H1 (cell line): Measurements from ENCODE around the gene SPEF2. TPM values are rescaled to one million over a fixed set of nuclear protein-coding genes. Genes with fewer than 3 reads are reported as not detected.

ENCODE experiments used
- CTCF ChIA-PET: fragments of 300-600 bp; sonication (Branson Sonifier 250); formaldehyde crosslinking; loops from one replicate; lab custom pipeline; 2021; ENCODE audit not compliant: partially characterized antibody; lab: Charles Lee
- POLR2A ChIA-PET: fragments of 300-600 bp; sonication (Branson Sonifier 250); formaldehyde crosslinking; loops from one replicate; lab custom pipeline; 2021; ENCODE audit warnings: inconsistent platforms; ENCODE audit not compliant: partially characterized antibody; lab: Charles Lee
- DNase-seq, 2 experiments: peaks; one replicate each; pipeline versions ENCODE4 v3.0.0 to v3.0.0-alpha.2; 2010 to 2022; ENCODE audit warnings: low spot score in 2 of 2, low read depth in 1 of 2, mixed read lengths in 1 of 2
- FAIRE-seq: peaks from 2 replicates; lab custom pipeline; 2011; peaks lifted over from hg19 to GRCh38; lab: Jason Lieb, UNC
- H2AFZ ChIP-seq: 2 replicates; pipeline ENCODE4 v1.8.1; 2012; ENCODE audit warnings: low read length, inconsistent platforms
- H2AK5ac ChIP-seq: 2 replicates; pipeline ENCODE4 v1.6.1; 2013; ENCODE audit warnings: low read depth, low read length
- H2BK120ac ChIP-seq: replicated peaks from 2 replicates; pipeline ENCODE3; 2013; ENCODE audit warnings: low read depth, low read length, inconsistent platforms
- H2BK12ac ChIP-seq: 2 replicates; pipeline ENCODE4 v1.6.1; 2013; ENCODE audit warnings: low read depth, low read length
- H2BK15ac ChIP-seq: 2 replicates; pipeline ENCODE4 v1.6.1; 2013; ENCODE audit warnings: low read length
- H2BK20ac ChIP-seq: 2 replicates; pipeline ENCODE4 v1.6.1; 2013; ENCODE audit warnings: low read length
- H2BK5ac ChIP-seq: 2 replicates; pipeline ENCODE4 v1.6.1; 2013; ENCODE audit warnings: low read depth, low read length
- H3K14ac ChIP-seq: 2 replicates; pipeline ENCODE4 v1.6.1; 2013; ENCODE audit warnings: inconsistent platforms; ENCODE audit not compliant: insufficient read length
- H3K18ac ChIP-seq: 2 replicates; pipeline ENCODE4 v1.6.1; 2013; ENCODE audit warnings: low read length; ENCODE audit errors: extremely low read depth
- H3K23ac ChIP-seq: 2 replicates; pipeline ENCODE4 v1.6.1; 2013; ENCODE audit warnings: inconsistent platforms; ENCODE audit not compliant: insufficient read length
- H3K23me2 ChIP-seq: 2 replicates; pipeline ENCODE4 v1.6.1; 2013; ENCODE audit warnings: low read depth, low read length
- H3K27ac ChIP-seq: 2 replicates; pipeline ENCODE4 v1.6.1; 2011; ENCODE audit warnings: low read depth, low read length, inconsistent platforms
- H3K27me3 ChIP-seq, 4 experiments: replicated peaks in 1 of 4; 1 replicate in 1 of 4; 2 replicates in 3 of 4; pipeline versions ENCODE4 v1.6.1 to v1.8.1; 2011 to 2013; ENCODE audit warnings: low read length in 3 of 4, mild to moderate bottlenecking in 3 of 4, inconsistent platforms in 2 of 4, mixed read lengths in 2 of 4, moderate library complexity in 1 of 4; ENCODE audit not compliant: control insufficient read depth in 3 of 4, insufficient read depth in 3 of 4; ENCODE audit errors: extremely low read depth in 1 of 4
- H3K36me3 ChIP-seq, 4 experiments: 2 replicates each; pipeline versions ENCODE4 v1.6.1 to v1.8.1; 2011 to 2013; ENCODE audit warnings: mild to moderate bottlenecking in 4 of 4, low read length in 3 of 4, moderate library complexity in 2 of 4, control low read depth in 1 of 4, inconsistent platforms in 1 of 4; ENCODE audit not compliant: insufficient read depth in 4 of 4, control insufficient read depth in 2 of 4
- H3K4ac ChIP-seq: replicated peaks from 2 replicates; pipeline ENCODE3; 2013; ENCODE audit warnings: low read length, low read depth, mixed read lengths, inconsistent platforms; ENCODE audit not compliant: insufficient read length
- H3K4me1 ChIP-seq, 4 experiments: replicated peaks in 1 of 4; 1 replicate in 1 of 4; 2 replicates in 3 of 4; pipeline versions ENCODE4 v1.6.1 to v1.8.1; 2011 to 2013; ENCODE audit warnings: low read length in 3 of 4, inconsistent platforms in 2 of 4, mixed read lengths in 1 of 4; ENCODE audit not compliant: insufficient read depth in 4 of 4, control insufficient read depth in 3 of 4
- H3K4me2 ChIP-seq, 2 experiments: 2 replicates each; pipeline versions ENCODE4 v1.6.1 to v1.8.1; 2011 to 2013; ENCODE audit warnings: low read depth in 2 of 2, low read length in 2 of 2, control low read depth in 1 of 2, inconsistent platforms in 1 of 2, mild to moderate bottlenecking in 1 of 2; ENCODE audit not compliant: insufficient read depth in 1 of 2
- H3K4me3 ChIP-seq, 4 experiments: fragments of 200-600, 300-600 bp in 1 of 4; sonication (generic), shearing (Covaris generic), sonication (Bioruptor Twin) in 1 of 4; 2 replicates each; pipeline versions ENCODE4 v1.5.1 to v1.8.1; 2011 to 2016; ENCODE audit warnings: low read length in 4 of 4, low read depth in 3 of 4, control low read depth in 2 of 4, inconsistent platforms in 2 of 4, mild to moderate bottlenecking in 2 of 4, mixed read lengths in 1 of 4, moderate library complexity in 1 of 4; ENCODE audit not compliant: insufficient read depth in 2 of 4; ENCODE audit errors: extremely low read depth in 1 of 4
- H3K56ac ChIP-seq: replicated peaks from 2 replicates; pipeline ENCODE3; 2013; ENCODE audit warnings: low read depth, mild to moderate bottlenecking, mixed read lengths, low read length, inconsistent platforms; ENCODE audit not compliant: insufficient read length
- H3K79me1 ChIP-seq: 2 replicates; pipeline ENCODE4 v1.6.1; 2013; ENCODE audit warnings: low read depth, low read length, control low read depth
- H3K79me2 ChIP-seq, 2 experiments: 2 replicates each; pipeline versions ENCODE4 v1.6.1 to v1.8.1; 2012 to 2013; ENCODE audit warnings: low read length in 2 of 2, mild to moderate bottlenecking in 2 of 2, inconsistent platforms in 1 of 2; ENCODE audit not compliant: insufficient read depth in 2 of 2, control insufficient read depth in 1 of 2
- H3K9ac ChIP-seq, 4 experiments: replicated peaks in 1 of 4; 1 replicate in 1 of 4; 2 replicates in 3 of 4; pipeline versions ENCODE4 v1.6.1 to v1.8.1; 2011 to 2013; ENCODE audit warnings: low read depth in 3 of 4, low read length in 3 of 4, control low read depth in 2 of 4, mild to moderate bottlenecking in 2 of 4, moderate library complexity in 2 of 4, inconsistent platforms in 1 of 4; ENCODE audit errors: extremely low read depth in 1 of 4
- H3K9me3 ChIP-seq, 2 experiments: 2 replicates each; pipeline versions ENCODE4 v1.6.1 to v1.8.1; 2012 to 2013; ENCODE audit warnings: mild to moderate bottlenecking in 2 of 2, moderate library complexity in 2 of 2, control low read depth in 1 of 2, inconsistent platforms in 1 of 2, low read depth in 1 of 2, low read length in 1 of 2, mixed read lengths in 1 of 2; ENCODE audit not compliant: insufficient read depth in 2 of 2
- H4K20me1 ChIP-seq, 2 experiments: replicated peaks in 1 of 2; 2 replicates each; pipeline versions ENCODE3 to v1.8.1; 2011 to 2013; ENCODE audit warnings: inconsistent platforms in 2 of 2, low read length in 2 of 2, mild to moderate bottlenecking in 1 of 2; ENCODE audit not compliant: insufficient read depth in 2 of 2, control insufficient read depth in 1 of 2
- H4K5ac ChIP-seq: 2 replicates; pipeline ENCODE4 v1.6.1; 2013; ENCODE audit warnings: low read length, low read depth, mixed read lengths, inconsistent platforms; ENCODE audit not compliant: insufficient read length
- H4K8ac ChIP-seq: 2 replicates; pipeline ENCODE4 v1.8.0; 2013; ENCODE audit warnings: mild to moderate bottlenecking, moderate library complexity, low read length, inconsistent platforms; ENCODE audit not compliant: insufficient read depth; ENCODE audit errors: extremely low read depth
- H4K91ac ChIP-seq: replicated peaks from 2 replicates; pipeline ENCODE3; 2013; ENCODE audit warnings: low read length, mixed read lengths, inconsistent platforms; ENCODE audit not compliant: insufficient read length
- CBX5 ChIP-seq: fragments of 300-800, 300-1000 bp; sonication (generic); IDR thresholded peaks from 2 replicates; pipeline ENCODE4 v1.7.1; 2016; ENCODE audit warnings: antibody characterized with exemption, low read length, low read depth
- EGR1 ChIP-seq: IDR thresholded peaks from 2 replicates; pipeline ENCODE4 v1.6.1; 2011; ENCODE audit warnings: low read depth, low read length, borderline replicate concordance
- GABPA ChIP-seq: IDR thresholded peaks from 2 replicates; pipeline ENCODE4 v1.6.1; 2011; ENCODE audit warnings: mild to moderate bottlenecking, low read length, moderate library complexity, borderline replicate concordance; ENCODE audit not compliant: insufficient read depth
- POLR2A ChIP-seq, 2 experiments: IDR thresholded peaks; 1 replicate in 1 of 2; 2 replicates in 1 of 2; pipeline ENCODE4 v1.6.1; 2011; ENCODE audit warnings: low read depth in 2 of 2, low read length in 2 of 2, mild to moderate bottlenecking in 2 of 2; ENCODE audit errors: control extremely low read depth in 1 of 2
- SIX5 ChIP-seq: IDR thresholded peaks from 2 replicates; pipeline ENCODE4 v1.6.1; 2011; ENCODE audit warnings: mild to moderate bottlenecking, low read depth, low read length
- ZNF274 ChIP-seq: IDR thresholded peaks from 2 replicates; pipeline ENCODE4 v1.7.0; 2012; ENCODE audit warnings: low read length, borderline replicate concordance; ENCODE audit errors: extremely low read depth
- WGBS, 2 experiments: shearing (Covaris generic) in 1 of 2; methylation state at CpG; one replicate each; pipeline versions ENCODE4 v1.1.6 to v1.1.7; 2013 to 2015; ENCODE audit warnings: low lambda C conversion rate in 2 of 2, mixed read lengths in 2 of 2, inconsistent platforms in 1 of 2, low coverage in 1 of 2, missing lambda C conversion rate in 1 of 2; ENCODE audit not compliant: insufficient replicate concordance in 2 of 2, insufficient coverage in 1 of 2, insufficient read length in 1 of 2; ENCODE audit errors: extremely low coverage in 1 of 2, missing lambda C conversion rate in 1 of 2; 5-methylcytosine and 5-hydroxymethylcytosine counted together
- polyA plus RNA-seq, 7 experiments: library from polyadenylated mRNA; depleted of rRNA in 3 of 7; stranded (reverse) in 5 of 7; unstranded in 2 of 7; fragments of >200 nt in 5 of 7; fragments of 200-250 nt in 2 of 7; gene quantifications; 1 replicate in 5 of 7; 2 replicates in 1 of 7; 4 replicates in 1 of 7; pipeline versions ENCODE4 v1.2.1 to v1.2.3, GENCODE V29; 2011 to 2013; ENCODE audit warnings: missing spikeins in 2 of 7, mixed read lengths in 2 of 7
- total RNA-seq: library from RNA; stranded (reverse); fragmentation: NEBNext Ultra II Directional; extraction: Animal tissue kit (Norgen Biotek cat#: 25700); gene quantifications from 2 replicates; pipeline ENCODE4 v1.2.1, GENCODE V29; 2021

Gene SPEF2
- total and polyA plus RNA-seq, 2 of the 8 experiments (the other 6 are each of a cell fraction or from before 2014, with no cell fraction given) = 0.14 to 0.73 TPM

GRCh38 chr5:35762368-35762767 is 144.7 kb downstream of the SPEF2 start:
- POLR2A ChIA-PET = no interaction called here
- no peak overlapping the region for H2BK5ac ChIP-seq
- no peaks in the 10 kb centered on the region for H3K79me1 ChIP-seq
- WGBS, 2 experiments = 95% methylated on average over 3 of the region's 3 CpGs; no CpG with 5 or more reads in 1 of the 2 experiments
- no peak overlapping the region for H2BK15ac ChIP-seq
- no peaks in the 10 kb centered on the region for H3K79me2 ChIP-seq
- no peaks in the 10 kb centered on the region for H3K23me2 ChIP-seq
- no peak overlapping the region for H2BK20ac ChIP-seq
- H3K27me3 ChIP-seq = peaks cover 12 to 41% (median 21%) of the 10 kb centered on the region in 4 experiments
- H3K4me1 ChIP-seq = no peaks in the 10 kb centered on the region
- DNase-seq (no peak), FAIRE-seq (no peak)
- H3K36me3 ChIP-seq = no peaks in the 10 kb centered on the region
- no peak overlapping the region for H3K4me2 ChIP-seq
- peaks cover 0 to 2% of the 10 kb centered on the region in 2 experiments for H4K20me1 ChIP-seq
- no peak overlapping the region for H3K27ac ChIP-seq
- no peak overlapping the region for H3K18ac ChIP-seq
- no peaks in the 10 kb centered on the region for H3K9me3 ChIP-seq
- no peak overlapping the region for H3K4ac ChIP-seq
- H3K23ac ChIP-seq = no peak overlapping the region
- CTCF ChIA-PET = interaction anchor here (1.7 kb wide), 1 partner anchor 163 kb away, joined by 5 read pairs; no protein-coding TSS in a partner anchor
- H3K4me3 ChIP-seq = no peak overlapping the region
- H2AK5ac ChIP-seq = no peak overlapping the region
- H2BK12ac ChIP-seq = no peak overlapping the region
- no peak overlapping the region for H4K8ac ChIP-seq
- H4K91ac ChIP-seq = no peak overlapping the region
- H2BK120ac ChIP-seq = no peak overlapping the region
- no peak overlapping the region for H2AFZ ChIP-seq
- H3K14ac ChIP-seq = no peak overlapping the region
- H3K9ac ChIP-seq = no peak overlapping the region
- H3K56ac ChIP-seq = no peak overlapping the region
- no peak overlapping the region for H4K5ac ChIP-seq
- no peak for TF ChIP-seq CBX5
- TF ChIP-seq POLR2A (IDR thresholded peaks at IDR 0.05; ENCODE audit: control extremely low read depth in 1 of 2, low read depth in 2 of 2, low read length in 2 of 2) = no peak
- no peak for TF ChIP-seq EGR1
- TF ChIP-seq GABPA = no peak
- TF ChIP-seq ZNF274 = no peak
- no peak for TF ChIP-seq SIX5
